ENCODE measurements around the gene UTY. TPM values are rescaled to one million over a fixed set of nuclear protein-coding genes. Genes with fewer than 3 reads are reported as not detected.

Gene UTY
- total and polyA plus RNA-seq, 2 of the 13 experiments (the other 11 are each of a cell fraction or from before 2014, with no cell fraction given), result not detected

DNA sequence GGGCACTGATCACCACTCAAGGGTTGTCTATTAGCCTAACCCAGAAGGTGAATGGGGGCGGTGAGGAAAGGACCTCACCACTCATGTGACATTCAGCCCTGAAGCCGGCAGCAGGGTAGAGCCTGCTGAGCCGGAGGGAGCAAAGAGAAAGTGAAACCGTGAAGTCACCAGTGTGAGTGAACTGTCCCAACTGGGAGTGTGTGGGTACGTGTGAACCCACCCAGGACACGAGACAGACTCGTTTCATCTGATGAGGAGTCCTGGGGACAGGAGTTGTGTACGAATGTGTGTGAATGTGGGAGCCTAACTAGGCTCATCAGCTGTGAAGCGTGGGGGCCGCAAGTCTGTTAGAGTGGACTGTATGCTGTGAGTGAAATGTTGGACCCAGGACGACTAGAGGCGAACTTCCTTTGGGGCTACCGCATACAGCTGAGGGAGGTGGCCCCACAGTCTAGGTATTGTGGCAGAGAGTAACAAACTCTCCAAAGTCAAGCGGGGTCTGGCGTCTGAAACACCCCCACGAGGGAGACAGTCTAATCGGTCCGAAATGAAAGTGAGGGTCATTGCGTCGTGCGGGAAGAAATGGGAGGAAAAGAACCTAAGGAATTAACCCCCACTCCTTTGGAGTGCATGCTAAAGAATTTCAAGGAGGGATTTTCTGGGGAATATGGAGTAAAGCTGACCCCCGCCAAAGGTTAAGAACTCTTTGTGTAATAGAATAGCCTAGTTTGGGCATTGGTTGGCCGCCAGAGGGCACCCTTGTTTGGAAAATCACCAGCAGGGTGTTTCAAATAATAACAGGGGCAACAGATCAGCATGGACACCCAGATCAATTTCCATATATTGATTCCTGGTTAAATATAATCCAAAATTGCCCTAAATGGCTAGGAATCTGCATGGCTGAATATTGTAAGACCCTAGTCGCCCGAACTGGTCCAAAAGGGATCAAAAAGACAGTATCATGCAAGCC lies 43.6 kb downstream of the UTY start (continued):
- TF ChIP-seq ZNF468 (CRISPR knock-in tag; IDR thresholded peaks at IDR 0.05) (no peak), IRF2 (CRISPR knock-in tag; IDR thresholded peaks at IDR 0.05) (peak; percentile 99), SP1 (IDR thresholded peaks at IDR 0.05) (no peak), SP1 (CRISPR knock-in tag; IDR thresholded peaks at IDR 0.05) (no peak), SYNCRIP (IDR thresholded peaks at IDR 0.05; ENCODE audit: insufficient read depth, low read depth, low read length) (no peak), RFX3 (CRISPR knock-in tag; IDR thresholded peaks at IDR 0.05) (no peak), ZNF672 (CRISPR knock-in tag; IDR thresholded peaks at IDR 0.05) (no peak), ZNF430 (CRISPR knock-in tag; IDR thresholded peaks at IDR 0.05) (no peak), ZNF510 (CRISPR knock-in tag; IDR thresholded peaks at IDR 0.05; ENCODE audit: low read depth) (no peak), MAFK (conservative IDR thresholded peaks at IDR 0.05 in 1 of 2, IDR thresholded peaks at IDR 0.05 in 1 of 2; ENCODE audit: low read length in 2 of 2) (no peak), ZNF614 (CRISPR knock-in tag; IDR thresholded peaks at IDR 0.05; ENCODE audit: borderline replicate concordance) (no peak), CREM (IDR thresholded peaks at IDR 0.05) (no peak), CREM (CRISPR knock-in tag; IDR thresholded peaks at IDR 0.05) (no peak), ZNF329 (CRISPR knock-in tag; IDR thresholded peaks at IDR 0.05; ENCODE audit: low read depth) (no peak), SAFB2 (CRISPR knock-in tag; IDR thresholded peaks at IDR 0.05; ENCODE audit: borderline replicate concordance, low read depth) (no peak), ZNF263 (CRISPR knock-in tag; IDR thresholded peaks at IDR 0.05) (no peak), RFXANK (CRISPR knock-in tag; IDR thresholded peaks at IDR 0.05) (no peak), PITX1 (CRISPR knock-in tag; IDR thresholded peaks at IDR 0.05) (no peak), ZKSCAN5 (CRISPR knock-in tag; IDR thresholded peaks at IDR 0.05) (no peak), SMYD3 (CRISPR knock-in tag; IDR thresholded peaks at IDR 0.05) (no peak), KDM2A (CRISPR knock-in tag; IDR thresholded peaks at IDR 0.05; ENCODE audit: borderline replicate concordance, low read depth) (0 out of 2 replicates have a peak, but pooled peaks have one; percentile 33), ZFP90 (CRISPR knock-in tag; IDR thresholded peaks at IDR 0.05; ENCODE audit: borderline replicate concordance) (no peak), SOX5 (CRISPR knock-in tag; IDR thresholded peaks at IDR 0.05; ENCODE audit: borderline replicate concordance) (no peak), JDP2 (CRISPR knock-in tag; IDR thresholded peaks at IDR 0.05; ENCODE audit: borderline replicate concordance) (no peak), EEA1 (CRISPR knock-in tag; IDR thresholded peaks at IDR 0.05; ENCODE audit: borderline replicate concordance) (no peak)
- TF ChIP-seq, protein P1, sequence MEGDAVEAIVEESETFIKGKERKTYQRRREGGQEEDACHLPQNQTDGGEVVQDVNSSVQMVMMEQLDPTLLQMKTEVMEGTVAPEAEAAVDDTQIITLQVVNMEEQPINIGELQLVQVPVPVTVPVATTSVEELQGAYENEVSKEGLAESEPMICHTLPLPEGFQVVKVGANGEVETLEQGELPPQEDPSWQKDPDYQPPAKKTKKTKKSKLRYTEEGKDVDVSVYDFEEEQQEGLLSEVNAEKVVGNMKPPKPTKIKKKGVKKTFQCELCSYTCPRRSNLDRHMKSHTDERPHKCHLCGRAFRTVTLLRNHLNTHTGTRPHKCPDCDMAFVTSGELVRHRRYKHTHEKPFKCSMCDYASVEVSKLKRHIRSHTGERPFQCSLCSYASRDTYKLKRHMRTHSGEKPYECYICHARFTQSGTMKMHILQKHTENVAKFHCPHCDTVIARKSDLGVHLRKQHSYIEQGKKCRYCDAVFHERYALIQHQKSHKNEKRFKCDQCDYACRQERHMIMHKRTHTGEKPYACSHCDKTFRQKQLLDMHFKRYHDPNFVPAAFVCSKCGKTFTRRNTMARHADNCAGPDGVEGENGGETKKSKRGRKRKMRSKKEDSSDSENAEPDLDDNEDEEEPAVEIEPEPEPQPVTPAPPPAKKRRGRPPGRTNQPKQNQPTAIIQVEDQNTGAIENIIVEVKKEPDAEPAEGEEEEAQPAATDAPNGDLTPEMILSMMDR (CRISPR knock-in tag; IDR thresholded peaks at IDR 0.05), result peak; percentile 59
- TF ChIP-seq, protein P2, sequence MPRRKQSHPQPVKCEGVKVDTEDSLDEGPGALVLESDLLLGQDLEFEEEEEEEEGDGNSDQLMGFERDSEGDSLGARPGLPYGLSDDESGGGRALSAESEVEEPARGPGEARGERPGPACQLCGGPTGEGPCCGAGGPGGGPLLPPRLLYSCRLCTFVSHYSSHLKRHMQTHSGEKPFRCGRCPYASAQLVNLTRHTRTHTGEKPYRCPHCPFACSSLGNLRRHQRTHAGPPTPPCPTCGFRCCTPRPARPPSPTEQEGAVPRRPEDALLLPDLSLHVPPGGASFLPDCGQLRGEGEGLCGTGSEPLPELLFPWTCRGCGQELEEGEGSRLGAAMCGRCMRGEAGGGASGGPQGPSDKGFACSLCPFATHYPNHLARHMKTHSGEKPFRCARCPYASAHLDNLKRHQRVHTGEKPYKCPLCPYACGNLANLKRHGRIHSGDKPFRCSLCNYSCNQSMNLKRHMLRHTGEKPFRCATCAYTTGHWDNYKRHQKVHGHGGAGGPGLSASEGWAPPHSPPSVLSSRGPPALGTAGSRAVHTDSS (CRISPR knock-in tag; conservative IDR thresholded peaks at IDR 0.05), result no peak
- TF ChIP-seq, protein P3, sequence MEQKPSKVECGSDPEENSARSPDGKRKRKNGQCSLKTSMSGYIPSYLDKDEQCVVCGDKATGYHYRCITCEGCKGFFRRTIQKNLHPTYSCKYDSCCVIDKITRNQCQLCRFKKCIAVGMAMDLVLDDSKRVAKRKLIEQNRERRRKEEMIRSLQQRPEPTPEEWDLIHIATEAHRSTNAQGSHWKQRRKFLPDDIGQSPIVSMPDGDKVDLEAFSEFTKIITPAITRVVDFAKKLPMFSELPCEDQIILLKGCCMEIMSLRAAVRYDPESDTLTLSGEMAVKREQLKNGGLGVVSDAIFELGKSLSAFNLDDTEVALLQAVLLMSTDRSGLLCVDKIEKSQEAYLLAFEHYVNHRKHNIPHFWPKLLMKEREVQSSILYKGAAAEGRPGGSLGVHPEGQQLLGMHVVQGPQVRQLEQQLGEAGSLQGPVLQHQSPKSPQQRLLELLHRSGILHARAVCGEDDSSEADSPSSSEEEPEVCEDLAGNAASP (CRISPR knock-in tag; IDR thresholded peaks at IDR 0.05; ENCODE audit: borderline replicate concordance), result no peak

Data from HepG2 (cell line).